HEK293 (cell line): ENCODE results near the gene DNAAF5.

Source experiments
- ATF2 ChIP-seq: fragments of 450-650 bp; formaldehyde crosslinking; IDR thresholded peaks from 2 replicates; pipeline ENCODE4 v1.5.1; 2016; ENCODE audit warnings: missing biosample characterization, missing genetic modification characterization, low read depth
- CTCF ChIP-seq: fragments of 450-650 bp; formaldehyde crosslinking; IDR thresholded peaks from 2 replicates; pipeline ENCODE4 v1.5.1; 2016; ENCODE audit warnings: missing biosample characterization, missing genetic modification characterization
- HOXD13 ChIP-seq: sonication (generic); formaldehyde crosslinking; IDR thresholded peaks from 2 replicates; pipeline ENCODE4 v1.8.0; 2022; ENCODE audit warnings: missing genetic modification reagents, borderline replicate concordance
- ZBTB48 ChIP-seq: fragments of 450-650 bp; formaldehyde crosslinking; IDR thresholded peaks from 2 replicates; pipeline ENCODE4 v1.5.1; 2016; ENCODE audit warnings: missing biosample characterization, missing genetic modification characterization
- ZBTB49 ChIP-seq: fragments of 450-650 bp; formaldehyde crosslinking; IDR thresholded peaks from 2 replicates; pipeline ENCODE4 v1.5.1; 2016; ENCODE audit warnings: missing biosample characterization, missing genetic modification characterization, low read depth
- ZNF560 ChIP-seq: fragments of 450-650 bp; formaldehyde crosslinking; IDR thresholded peaks from 2 replicates; pipeline ENCODE4 v1.5.1; 2017; ENCODE audit warnings: missing biosample characterization, missing genetic modification characterization, borderline replicate concordance
- ZNF777 ChIP-seq: fragments of 450-650 bp; formaldehyde crosslinking; IDR thresholded peaks from 2 replicates; pipeline ENCODE4 v1.5.1; 2017; ENCODE audit warnings: missing biosample characterization, missing genetic modification characterization, borderline replicate concordance

DNA sequence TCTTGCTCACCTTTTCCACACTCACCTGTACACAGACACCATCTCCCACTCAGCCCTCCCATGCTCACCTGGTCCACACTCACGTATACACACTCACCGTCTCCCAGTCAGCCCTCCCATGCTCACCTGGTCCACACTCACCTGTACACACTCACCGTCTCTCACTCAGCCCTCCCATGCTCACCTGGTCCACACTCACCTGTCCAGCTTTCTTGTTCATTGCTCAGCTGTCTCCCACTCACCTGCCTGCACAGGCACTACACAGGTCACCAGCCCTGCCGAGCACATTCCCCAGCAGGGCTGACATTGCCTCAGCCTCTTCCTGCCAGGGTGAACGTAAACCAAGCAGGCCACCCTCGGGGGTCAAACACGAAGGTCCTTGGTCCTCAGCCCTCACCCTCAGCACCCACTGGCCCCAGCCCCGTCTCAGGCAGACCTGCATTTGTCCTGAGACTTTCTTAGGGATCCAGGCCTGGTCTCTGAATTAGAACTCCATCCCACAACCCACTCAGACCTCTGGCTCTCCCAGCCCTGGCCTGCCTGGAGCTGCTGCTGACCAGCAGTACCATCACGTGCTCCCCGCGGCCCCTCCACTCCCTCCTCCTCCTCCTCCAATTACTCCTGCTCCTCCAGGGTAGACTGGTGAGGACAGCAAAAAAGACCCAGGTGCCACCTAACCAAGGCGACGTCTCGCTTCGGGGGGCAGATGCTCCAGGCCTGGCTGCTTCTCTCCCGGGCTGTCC is 12.8 kb upstream of the DNAAF5 start:
- TF ChIP-seq CTCF (tag by site-specific recombination) (no peak), ZBTB48 (tag by site-specific recombination) (no peak), ZBTB49 (tag by site-specific recombination) (no peak), ZNF777 (tag by site-specific recombination) (no peak), ATF2 (tag by site-specific recombination) (no peak), ZNF560 (no peak), HOXD13 (CRISPR knock-in tag) (no peak)
